Measurements from ENCODE around the gene GTF3A.

Gene GTF3A

DNA sequence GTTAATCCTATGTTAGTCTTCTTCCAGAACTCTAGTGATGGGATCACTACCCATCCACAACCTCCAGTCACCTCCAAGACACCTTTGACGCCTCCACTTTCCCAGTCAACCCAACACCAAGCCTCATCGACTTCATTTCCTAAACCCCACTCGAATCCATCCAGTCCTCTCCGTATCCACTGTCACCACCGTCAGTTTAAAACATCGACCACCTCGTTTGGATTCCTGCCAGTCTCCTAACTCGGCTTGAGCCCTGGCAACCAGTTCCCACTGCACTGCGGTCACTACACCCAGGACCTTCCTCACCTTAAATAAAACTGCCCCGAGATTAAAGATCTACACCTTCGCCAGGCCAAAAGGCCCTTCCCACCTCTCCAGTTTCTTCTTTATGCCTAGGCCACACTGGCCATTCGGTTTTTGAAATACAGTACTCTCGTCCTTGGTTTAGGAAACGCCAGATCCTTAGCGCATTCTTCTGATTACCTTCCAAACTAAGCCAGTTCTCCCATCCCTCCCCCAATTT lies 24.7 kb downstream of the GTF3A start:
- DNase-seq: no peak

DNA sequence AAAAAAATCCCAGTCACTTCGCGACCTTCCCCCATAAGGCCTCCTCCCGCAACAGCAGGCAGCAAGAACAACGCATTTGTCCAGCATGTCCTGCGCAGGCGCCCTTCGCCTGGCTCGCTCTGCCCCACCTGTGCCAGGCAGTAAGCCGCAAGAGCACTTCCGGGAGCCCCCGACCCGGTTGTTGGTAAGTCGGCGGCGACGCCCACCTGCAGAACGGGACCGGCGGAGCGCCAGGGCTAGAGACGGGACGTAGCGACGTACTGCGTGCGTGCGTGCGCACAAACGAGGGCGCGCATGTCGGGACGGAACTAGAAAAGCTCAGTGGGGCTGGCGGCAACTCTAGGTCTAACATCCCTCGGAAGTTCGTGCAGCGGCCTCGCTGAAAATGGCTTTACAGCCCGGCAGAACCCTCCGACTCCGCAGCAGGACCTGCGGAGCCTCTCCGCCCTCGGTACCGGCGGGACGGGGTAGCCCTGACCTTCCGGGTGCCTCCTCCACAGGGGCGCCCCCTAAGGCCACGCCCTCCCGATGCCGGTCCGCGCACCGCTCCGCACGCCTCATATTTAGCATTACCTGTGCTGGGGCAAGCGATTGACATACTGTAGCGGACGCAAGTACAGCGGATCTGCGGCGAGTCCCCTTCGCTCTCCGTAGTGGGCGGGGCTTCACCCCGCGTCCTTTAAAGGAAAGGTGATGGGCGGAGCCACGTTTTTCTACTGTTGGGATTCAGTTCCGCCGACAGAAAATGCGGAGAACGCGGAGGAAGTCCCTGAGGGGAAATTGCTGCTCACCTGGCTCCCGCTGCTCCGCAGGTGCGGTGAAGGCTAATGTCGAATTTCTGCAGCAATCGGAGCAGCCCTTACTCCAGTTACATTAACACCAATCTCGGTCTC lies 25.8 kb downstream of the GTF3A start, which contains the start of gene MTIF3:
TSS of gene MTIF3 (minus strand) at position 629 of the 893 bp plus-strand sequence. CDS start 10,116 bp downstream, outside the sequence.
- peak; percentile 98 for DNase-seq

DNA sequence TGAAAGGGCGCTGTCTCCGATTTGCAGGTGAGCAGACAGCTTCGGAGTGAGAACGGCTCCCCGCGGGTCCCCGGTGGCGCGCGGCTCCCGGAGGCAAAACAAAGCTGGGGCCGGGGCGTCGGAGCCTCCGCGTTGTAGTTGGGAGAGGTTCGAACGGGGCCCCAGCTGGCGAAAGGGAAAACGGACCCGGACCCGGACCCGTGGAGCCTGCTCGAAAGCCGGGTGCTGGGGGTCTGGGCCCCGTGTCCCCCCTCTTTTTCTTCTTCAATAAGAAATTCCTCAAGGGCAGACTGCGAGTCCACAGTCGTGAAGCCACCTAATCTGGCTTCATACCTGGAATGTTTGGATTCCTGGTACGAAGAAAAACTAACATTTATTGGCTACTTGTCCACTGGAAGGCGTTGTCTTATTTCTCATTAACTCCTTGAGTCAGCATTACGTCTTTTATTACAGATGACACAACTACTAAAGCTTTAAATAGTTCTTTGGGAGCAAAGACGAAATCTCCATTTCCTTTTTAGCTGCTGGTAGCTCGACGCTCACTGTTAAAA lies 26.6 kb downstream of the GTF3A start:
- DNase-seq: peak; percentile 40

GRCh38 chr13:27455331-27455855 lies 31.0 kb downstream of the GTF3A start:
- DNase-seq: no peak

- no peak for DNase-seq
These were observed 37.6 kb downstream of the GTF3A start for GRCh38 chr13:27461940-27462584.

DNA sequence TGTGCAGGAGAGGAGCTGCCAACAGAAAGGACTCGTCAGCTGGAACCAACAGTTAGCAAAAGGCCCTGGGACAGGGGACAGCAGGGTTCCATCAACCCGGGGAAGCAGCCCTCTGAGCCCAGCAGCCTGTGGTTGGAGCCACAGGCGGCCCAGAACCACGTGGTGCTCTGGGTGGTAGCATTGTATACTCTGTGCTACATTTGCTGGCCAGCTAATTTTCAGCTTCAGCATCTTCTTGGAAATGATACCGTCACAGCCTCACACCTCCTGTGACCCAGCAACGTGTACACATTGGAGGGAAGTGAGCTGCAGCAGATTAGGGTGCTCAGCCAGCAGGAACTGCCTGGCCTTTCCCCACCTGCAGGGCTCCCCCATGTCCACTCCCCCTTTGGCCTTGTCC lies 39.1 kb downstream of the GTF3A start:
- no peak for DNase-seq

DNA sequence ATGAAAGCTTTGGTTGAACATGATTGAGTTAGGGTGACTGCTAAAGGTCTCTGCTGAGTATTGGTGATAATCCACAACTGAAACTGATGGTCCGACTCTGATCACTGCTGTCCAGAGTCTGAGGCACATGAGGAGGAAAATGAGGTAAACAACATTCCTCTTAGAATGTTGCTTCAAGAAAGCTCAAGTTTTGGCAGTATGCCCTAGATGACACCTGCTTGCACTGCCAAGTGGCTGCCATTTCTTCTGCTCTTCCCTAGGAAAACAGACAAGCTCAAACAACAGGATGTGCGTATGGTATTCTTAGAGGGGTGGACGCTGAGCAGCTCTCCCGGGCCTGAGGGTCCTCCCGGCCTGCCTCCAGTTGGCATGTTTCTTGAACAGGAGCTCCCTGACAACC lies 41.2 kb downstream of the GTF3A start:
- DNase-seq: no peak

DNA sequence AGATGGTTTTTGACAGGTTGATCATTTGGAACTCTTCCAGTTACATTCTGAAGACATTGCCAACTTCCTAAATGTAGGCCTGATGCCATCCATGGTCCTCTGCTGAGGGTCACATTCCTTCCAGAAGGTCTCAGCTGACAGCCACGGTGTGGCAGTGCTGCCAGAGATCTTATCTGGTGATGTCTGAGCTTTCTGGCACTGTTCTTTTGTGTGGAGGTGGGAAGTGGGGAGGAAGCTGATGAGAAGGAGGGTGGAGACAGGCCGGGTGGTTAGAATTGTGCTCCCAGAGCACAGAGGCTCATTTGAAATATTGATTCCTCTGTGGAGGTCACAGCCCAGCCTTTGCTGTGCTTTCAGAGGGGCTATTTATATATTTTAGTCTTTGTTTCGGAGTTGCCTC lies 42.1 kb downstream of the GTF3A start:
- DNase-seq: no peak

DNA sequence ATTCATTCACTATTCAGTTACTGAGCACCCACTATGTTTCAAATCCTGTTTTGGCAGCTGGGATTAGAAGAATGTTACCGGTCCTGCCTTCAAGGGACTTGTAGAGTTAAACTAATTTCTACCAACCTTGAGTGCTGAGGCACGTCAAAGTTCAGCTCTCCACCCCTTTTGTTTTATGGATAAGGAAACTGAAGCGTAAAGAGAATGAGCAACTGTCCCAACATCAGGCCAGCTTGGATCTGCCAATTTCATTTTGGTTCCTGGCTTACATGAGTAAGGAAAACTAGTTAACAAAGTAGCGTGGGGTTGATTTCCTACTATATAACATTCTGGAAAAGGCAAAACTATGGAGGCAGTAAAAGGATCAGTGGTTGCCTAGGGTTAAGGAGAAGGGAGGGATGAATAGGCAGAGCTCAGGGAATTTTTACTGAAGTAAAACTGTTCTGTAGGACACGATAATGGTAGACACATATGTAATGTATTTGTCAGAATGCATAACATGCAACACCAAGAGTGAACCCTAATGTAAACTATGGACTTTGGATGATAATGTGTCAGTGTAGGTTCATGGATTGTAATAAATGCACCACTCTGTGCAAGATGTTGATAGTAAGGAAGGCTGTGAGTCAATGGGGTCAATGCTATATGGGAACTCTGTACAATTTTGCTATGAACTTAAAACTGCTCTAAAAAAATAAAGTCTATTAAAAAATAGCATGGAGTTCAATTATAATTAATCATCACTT lies 45.8 kb downstream of the GTF3A start:
- no peak for DNase-seq

- no peak for DNase-seq
These were observed 48.0 kb downstream of the GTF3A start for GRCh38 chr13:27472441-27472840.

DNA sequence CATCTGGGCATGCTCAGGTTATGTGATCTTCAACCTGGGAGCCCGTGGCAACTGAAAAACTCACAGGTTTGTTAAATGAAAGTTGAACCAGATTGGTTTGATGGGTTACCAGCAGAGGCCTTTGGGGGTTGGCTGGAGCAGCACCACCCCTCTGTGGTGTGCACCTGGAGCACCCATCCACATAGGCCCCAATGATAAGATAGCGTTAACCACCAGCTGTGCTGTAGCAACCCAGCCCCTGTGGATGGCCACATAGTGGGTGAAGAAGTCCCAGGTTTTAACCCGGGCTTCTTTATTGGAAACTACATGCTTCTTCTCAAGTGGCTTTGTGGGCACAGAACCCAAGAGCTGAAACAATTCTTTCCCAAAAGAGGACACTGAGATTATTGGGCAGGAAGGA lies 48.5 kb downstream of the GTF3A start:
- DNase-seq: no peak

- DNase-seq: no peak
These were observed 50.4 kb downstream of the GTF3A start for GRCh38 chr13:27474751-27475268.

DNA sequence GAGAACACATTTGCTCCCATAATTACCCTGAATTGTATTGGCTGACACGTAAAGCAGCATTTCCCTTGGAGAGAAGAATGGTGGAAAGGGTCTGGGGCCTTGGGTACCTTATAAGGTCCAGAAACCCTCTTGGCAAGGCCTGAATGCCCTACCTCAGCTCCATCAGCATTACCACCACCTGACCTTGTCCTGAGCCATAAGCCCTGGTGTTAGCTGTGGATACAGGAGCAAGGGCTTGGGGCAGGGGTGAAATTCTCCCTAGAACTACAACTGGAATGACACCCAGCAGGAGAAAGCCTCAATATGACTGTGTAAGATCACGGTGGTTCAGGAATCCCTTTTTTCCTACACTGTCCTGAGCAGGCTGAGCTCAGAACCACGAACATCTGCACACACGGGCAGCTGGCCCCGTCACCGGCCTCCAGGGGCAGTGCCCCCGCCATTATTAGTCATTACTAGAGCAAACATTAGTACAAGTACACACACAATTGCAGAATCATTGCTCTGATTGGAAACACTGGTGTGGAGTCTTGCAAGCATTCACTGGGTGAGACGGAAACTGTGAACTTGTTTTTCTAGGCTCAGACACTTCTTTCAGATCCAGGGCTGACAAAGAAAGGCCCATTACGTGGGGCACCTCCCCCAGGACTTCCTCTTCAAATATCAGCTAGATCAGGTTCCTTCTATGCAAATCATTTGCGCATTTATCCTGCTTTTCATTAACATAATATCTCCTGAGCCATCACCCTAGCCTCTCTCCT lies 52.7 kb downstream of the GTF3A start:
- DNase-seq: peak; percentile 15

DNA sequence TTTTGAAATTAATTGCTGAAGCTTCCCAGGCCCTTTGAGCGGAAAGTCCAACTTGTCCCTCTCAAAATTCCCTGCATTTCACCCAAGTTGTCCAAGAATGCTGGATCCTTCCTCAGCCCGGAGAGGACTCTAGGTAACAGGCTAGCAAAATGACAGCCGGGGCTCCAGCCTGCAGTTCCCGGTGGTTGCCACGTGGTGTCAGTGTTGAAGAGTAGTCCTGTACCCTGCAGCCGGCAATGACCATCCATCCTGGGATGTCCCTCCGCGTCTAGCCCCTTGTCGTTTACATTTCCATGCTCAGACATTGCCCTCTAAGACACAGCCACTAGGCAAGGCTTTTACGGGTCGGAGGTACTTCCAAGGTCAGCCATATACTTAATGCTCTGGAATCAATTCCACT lies 57.3 kb downstream of the GTF3A start:
- peak; percentile 6 for DNase-seq

DNA sequence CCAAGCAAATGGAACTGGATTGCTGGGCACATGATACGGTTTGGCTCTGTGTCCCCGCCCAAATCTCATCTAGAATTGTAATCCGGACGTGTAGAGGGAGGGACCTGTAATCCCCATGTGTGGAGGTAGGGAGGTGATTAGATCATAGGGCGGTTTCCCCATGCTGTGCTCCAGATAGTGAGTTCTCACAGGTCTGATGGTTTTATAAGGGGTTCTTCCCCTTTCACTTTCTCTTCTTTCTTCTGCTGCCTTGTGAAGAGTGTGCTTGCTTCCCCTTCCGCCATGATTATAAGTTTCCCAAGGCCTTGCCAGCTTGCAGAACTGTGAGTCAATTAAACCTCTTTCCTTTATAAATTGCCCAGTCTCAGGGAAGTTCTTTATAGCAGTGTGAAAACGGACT lies 58.6 kb downstream of the GTF3A start:
- DNase-seq: no peak

- no peak for DNase-seq
These were observed 59.0 kb downstream of the GTF3A start for GRCh38 chr13:27483421-27483820.

Measured in activated CD4-positive, alpha-beta T cell treated with anti-CD3 and anti-CD28 coated beads, Interleukin-2, amount 50 U/mL, for 1 hour (primary cell).